Uterus (tissue), 4 donors: Measurements from ENCODE around the gene GLS. TPM values are rescaled to one million over a fixed set of nuclear protein-coding genes. Genes with fewer than 3 reads are reported as not detected.

Experiments
- DNase-seq, 2 donors: peaks; one replicate each; pipeline ENCODE4 v3.0.0-alpha.2; 2019 to 2020
- H3K27ac ChIP-seq, 2 donors: fragments of 200-600 bp; sonication (generic); 1 replicate in 1 of 2; 2 replicates in 1 of 2; pipeline ENCODE4 v1.5.1; 2016 to 2018
- H3K27me3 ChIP-seq, 2 donors: fragments of 200-600 bp; sonication (generic); one replicate each; pipeline ENCODE4 v1.5.1; 2018 to 2019; ENCODE audit warnings: control low read depth in 1 of 2
- H3K36me3 ChIP-seq, 2 donors: fragments of 200-600 bp; sonication (generic); one replicate each; pipeline ENCODE4 v1.5.1; 2019; ENCODE audit warnings: control low read depth in 1 of 2
- H3K4me1 ChIP-seq, 2 donors: fragments of 200-600 bp; sonication (generic); one replicate each; pipeline ENCODE4 v1.5.1; 2018 to 2019; ENCODE audit warnings: control low read depth in 1 of 2
- H3K4me3 ChIP-seq, 2 donors: fragments of 200-600 bp; sonication (generic); 1 replicate in 1 of 2; 2 replicates in 1 of 2; pipeline ENCODE4 v1.5.1; 2018 to 2019; ENCODE audit warnings: mild to moderate bottlenecking in 1 of 2
- H3K9me3 ChIP-seq, 2 donors: fragments of 200-600 bp; sonication (generic); one replicate each; pipeline ENCODE4 v1.5.1; 2019; ENCODE audit warnings: control low read depth in 1 of 2
- POLR2A ChIP-seq, 2 donors: fragments of 450-650 bp; IDR thresholded peaks; one replicate each; pipeline ENCODE4 v1.6.1; 2016; ENCODE audit warnings: antibody characterized with exemption in 2 of 2, mild to moderate bottlenecking in 1 of 2, moderate library complexity in 1 of 2
- intact Hi-C: fragments of 100-400 bp; cut with DNase I; formaldehyde crosslinking; loops from one replicate; pipeline ENCODE4 v1.15.1; 2023; ENCODE audit warnings: low total_unique reads
- total RNA-seq, 4 donors: library from RNA; depleted of rRNA in 3 of 4; stranded (reverse); fragments of >200 nt in 3 of 4; gene quantifications; one replicate each; pipeline versions ENCODE4 v1.1.0 to v1.2.4, GENCODE V29; 2014 to 2023
- TF ChIP-seq, protein P1 (sequence below), 4 experiments: fragments of 200-600 bp in 2 of 4; fragments of 450-650 bp in 2 of 4; sonication (generic) in 2 of 4; IDR thresholded peaks; one replicate each; pipeline ENCODE4 v1.5.1; 2016 to 2019; ENCODE audit warnings: antibody characterized with exemption in 4 of 4, mild to moderate bottlenecking in 2 of 4, moderate library complexity in 1 of 4
- donor health status: DM: yes; HTN: yes; CAD: no.

The GLS gene
- total RNA-seq, 4 donors from 2014 or later = 89.7 to 202 (median 156) TPM

DNA sequence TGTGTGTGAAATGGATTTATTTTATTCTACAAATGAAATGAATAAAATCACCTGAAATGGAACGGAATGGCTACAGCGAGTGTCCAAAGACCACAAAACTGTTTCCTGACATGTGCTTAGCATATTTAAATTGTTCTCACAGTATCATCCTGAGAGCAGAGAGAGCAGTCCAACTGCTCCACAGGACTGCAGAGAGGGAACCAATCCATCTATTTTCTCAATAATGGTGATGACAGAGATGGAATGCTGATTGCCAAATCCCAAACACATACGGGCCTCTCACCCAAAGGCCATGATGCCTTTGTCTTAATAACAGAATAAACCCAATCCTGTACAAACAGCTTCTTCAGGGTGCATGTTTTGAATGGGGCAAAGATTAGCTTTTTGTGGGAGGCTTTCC, 92.2 kb downstream of the GLS start:
- Histone ChIP-seq H3K36me3 (no peaks in the 10 kb centered on the region), H3K27me3 (no peaks in the 10 kb centered on the region), H3K4me3 (no peak overlapping the region), H3K4me1 (no peaks in the 10 kb centered on the region), H3K27ac (no peak overlapping the region), H3K9me3 (no peaks in the 10 kb centered on the region)
- no peak for DNase-seq
- intact Hi-C loops = no loop called here
- no peak for TF ChIP-seq POLR2A (IDR thresholded peaks at IDR 0.05)
- TF ChIP-seq, protein P1, sequence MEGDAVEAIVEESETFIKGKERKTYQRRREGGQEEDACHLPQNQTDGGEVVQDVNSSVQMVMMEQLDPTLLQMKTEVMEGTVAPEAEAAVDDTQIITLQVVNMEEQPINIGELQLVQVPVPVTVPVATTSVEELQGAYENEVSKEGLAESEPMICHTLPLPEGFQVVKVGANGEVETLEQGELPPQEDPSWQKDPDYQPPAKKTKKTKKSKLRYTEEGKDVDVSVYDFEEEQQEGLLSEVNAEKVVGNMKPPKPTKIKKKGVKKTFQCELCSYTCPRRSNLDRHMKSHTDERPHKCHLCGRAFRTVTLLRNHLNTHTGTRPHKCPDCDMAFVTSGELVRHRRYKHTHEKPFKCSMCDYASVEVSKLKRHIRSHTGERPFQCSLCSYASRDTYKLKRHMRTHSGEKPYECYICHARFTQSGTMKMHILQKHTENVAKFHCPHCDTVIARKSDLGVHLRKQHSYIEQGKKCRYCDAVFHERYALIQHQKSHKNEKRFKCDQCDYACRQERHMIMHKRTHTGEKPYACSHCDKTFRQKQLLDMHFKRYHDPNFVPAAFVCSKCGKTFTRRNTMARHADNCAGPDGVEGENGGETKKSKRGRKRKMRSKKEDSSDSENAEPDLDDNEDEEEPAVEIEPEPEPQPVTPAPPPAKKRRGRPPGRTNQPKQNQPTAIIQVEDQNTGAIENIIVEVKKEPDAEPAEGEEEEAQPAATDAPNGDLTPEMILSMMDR (IDR thresholded peaks at IDR 0.05) = no peak

DNA sequence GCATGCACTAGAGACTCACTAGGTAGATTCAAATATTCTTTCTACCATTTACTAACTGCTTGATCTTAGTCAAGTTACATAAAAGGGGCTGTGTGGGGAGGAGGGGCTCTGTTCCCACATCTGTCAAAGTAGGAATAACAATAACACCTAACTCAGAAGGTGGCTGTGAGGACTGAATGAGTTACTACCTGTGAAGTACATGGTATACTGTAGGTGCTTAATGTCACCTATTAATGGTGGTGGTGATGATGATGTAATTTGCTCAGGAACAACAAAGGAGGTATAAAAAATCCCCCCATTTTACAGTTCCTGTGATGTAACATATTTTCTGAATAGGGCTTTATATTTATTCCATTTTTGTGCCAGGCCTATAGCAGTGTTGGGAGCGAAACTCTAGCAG, 92.6 kb downstream of the GLS start:
- DNase-seq = no peak
- H3K27me3 ChIP-seq = no peaks in the 10 kb centered on the region

DNA sequence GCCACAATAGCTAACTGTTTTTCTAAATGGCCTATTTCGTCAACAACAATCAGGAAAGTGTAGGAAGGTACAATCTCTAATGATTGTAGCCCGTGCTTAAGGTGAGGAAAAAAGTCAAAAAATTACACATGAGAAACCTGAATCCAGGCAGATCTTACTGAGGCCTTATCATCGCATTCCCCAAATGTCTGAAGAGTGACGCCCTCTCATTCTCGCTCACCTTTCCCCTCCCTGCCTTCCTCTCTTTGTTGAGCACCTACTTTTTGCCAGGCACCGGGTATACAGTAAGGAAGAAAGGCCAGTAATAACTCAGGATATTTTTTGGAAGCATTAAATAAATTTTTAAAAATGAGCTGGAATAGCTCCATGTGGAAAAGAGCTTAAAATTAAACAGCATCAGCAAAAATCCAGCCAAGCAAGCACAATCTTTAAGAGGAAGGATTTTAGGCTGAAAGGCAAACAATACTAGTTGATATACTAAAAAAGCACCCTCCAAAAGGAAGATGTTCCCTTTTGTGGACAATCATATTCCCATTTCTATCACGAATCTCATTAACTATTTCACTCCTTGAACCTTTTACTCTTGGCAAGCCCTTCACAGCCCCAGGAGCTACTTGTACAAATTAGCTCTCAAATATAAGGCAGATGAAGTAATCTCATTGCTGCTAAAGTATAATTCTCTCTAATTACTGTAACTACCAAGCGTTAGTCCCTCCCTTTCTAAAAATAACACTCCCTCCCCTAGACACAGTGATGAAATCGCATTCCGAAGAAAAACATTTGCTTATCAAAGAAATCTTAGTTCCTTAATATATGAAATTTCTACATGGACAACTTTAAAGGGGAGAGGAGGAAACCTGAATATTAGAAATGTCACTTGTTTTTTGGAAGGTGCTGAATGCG, 93.4 kb downstream of the GLS start:
- no peak overlapping the region for H3K27ac ChIP-seq
- DNase-seq = no peak
- no peak for TF ChIP-seq POLR2A (IDR thresholded peaks at IDR 0.05)
- TF ChIP-seq, protein P1 (IDR thresholded peaks at IDR 0.05) = no peak
- no peaks in the 10 kb centered on the region for H3K9me3 ChIP-seq
- H3K4me1 ChIP-seq = no peaks in the 10 kb centered on the region
- intact Hi-C loops = no loop called here
- no peak overlapping the region for H3K4me3 ChIP-seq
- H3K36me3 ChIP-seq = no peaks in the 10 kb centered on the region
- H3K27me3 ChIP-seq = no peaks in the 10 kb centered on the region

More for the DNA sequence above, 92.6 kb downstream of the GLS start:
- no peak for TF ChIP-seq POLR2A (IDR thresholded peaks at IDR 0.05)
- TF ChIP-seq, protein P1 (IDR thresholded peaks at IDR 0.05) = no peak
- H3K9me3 ChIP-seq = no peaks in the 10 kb centered on the region
- H3K36me3 ChIP-seq = no peaks in the 10 kb centered on the region
- H3K27ac ChIP-seq = no peak overlapping the region
- no peak overlapping the region for H3K4me3 ChIP-seq
- no peaks in the 10 kb centered on the region for H3K4me1 ChIP-seq
- intact Hi-C loops = no loop called here

DNA sequence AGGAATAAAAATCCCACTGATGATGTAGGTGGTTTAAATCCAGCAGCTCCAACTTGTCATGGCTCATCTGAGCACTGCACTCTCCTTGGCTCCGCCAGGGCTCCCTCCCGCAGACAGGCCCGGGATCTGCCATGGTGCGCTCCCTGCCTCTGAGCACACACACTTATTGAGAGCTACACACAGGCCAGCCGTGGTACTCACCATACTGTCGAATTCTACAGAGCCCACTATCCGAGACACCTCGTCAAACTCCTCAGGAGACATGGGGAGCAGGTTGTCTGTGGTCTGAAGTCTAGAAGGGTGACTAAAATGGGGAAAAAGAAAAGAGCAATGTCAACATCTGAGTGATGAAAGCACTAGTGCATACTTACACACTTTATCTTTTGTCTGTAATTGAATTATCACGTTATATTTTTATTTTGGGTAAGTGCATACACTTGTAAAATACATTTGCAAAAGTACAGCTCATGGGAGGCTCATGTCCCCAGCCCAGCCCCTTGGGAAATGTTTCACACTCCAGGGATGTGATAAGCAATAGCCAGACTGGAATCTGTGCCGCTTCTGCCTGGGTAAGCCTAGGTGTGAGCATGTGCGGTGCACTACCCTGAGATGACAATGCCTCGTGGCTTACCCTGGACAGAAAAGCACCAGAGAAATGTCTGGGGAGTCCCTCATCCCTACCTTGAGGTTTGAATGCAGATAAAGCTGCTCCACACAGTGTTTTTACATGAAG, 94.2 kb downstream of the GLS start:
- Histone ChIP-seq H3K27me3 (no peaks in the 10 kb centered on the region), H3K4me3 (no peak overlapping the region), H3K4me1 (no peaks in the 10 kb centered on the region), H3K27ac (no peak overlapping the region), H3K9me3 (no peaks in the 10 kb centered on the region), H3K36me3 (no peaks in the 10 kb centered on the region)
- no peak for DNase-seq
- TF ChIP-seq, protein P1 (IDR thresholded peaks at IDR 0.05) = no peak
- no peak for TF ChIP-seq POLR2A (IDR thresholded peaks at IDR 0.05)
- intact Hi-C loops = no loop called here

DNA sequence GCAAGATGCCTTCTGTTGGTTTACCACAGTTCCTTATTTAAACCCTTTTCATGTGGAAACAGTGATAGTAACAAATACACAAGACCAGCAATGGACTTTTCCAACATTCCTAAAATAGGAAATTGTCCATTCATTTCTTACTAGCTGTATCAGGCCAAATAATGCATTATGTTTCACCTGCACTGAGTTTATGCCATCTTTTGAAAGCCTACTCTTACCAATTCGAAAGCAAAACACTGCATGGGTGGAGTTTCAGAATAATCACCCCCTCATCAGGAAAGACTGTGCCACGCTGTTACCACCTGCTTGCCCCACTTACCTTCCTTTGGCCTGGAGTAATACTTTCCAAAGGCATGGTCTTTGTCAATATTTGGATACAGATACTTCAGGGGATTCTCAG, 95.9 kb downstream of the GLS start:
- no peaks in the 10 kb centered on the region for H3K4me1 ChIP-seq
- no peak for DNase-seq
- H3K27me3 ChIP-seq = no peaks in the 10 kb centered on the region
- TF ChIP-seq POLR2A (IDR thresholded peaks at IDR 0.05) = no peak
- TF ChIP-seq, protein P1 (IDR thresholded peaks at IDR 0.05) = no peak
- H3K4me3 ChIP-seq = no peak overlapping the region
- H3K9me3 ChIP-seq = no peaks in the 10 kb centered on the region
- no peak overlapping the region for H3K27ac ChIP-seq
- intact Hi-C loops = no loop called here
- no peaks in the 10 kb centered on the region for H3K36me3 ChIP-seq
